OCI-LY1 (cell line): ENCODE results near the gene NECTIN4.

ENCODE experiments used
- H2AFZ ChIP-seq: fragments of 200-600 bp; sonication (generic), shearing (Covaris generic); 2 replicates; pipeline ENCODE4 v1.6.0; 2014; ENCODE audit warnings: antibody characterized with exemption, mild to moderate bottlenecking, low read length
- H3F3A ChIP-seq: fragments of 200-600 bp; sonication (generic), shearing (Covaris generic); 2 replicates; pipeline ENCODE4 v1.6.0; 2014; ENCODE audit warnings: mild to moderate bottlenecking, antibody characterized with exemption, low read length, moderate library complexity; ENCODE audit not compliant: insufficient read depth
- H3K27ac ChIP-seq: fragments of 200-600 bp; sonication (generic); 2 replicates; pipeline ENCODE4 v1.5.1; 2014; ENCODE audit warnings: low read length, mixed run types, mild to moderate bottlenecking, low read depth; ENCODE audit not compliant: poor library complexity, severe bottlenecking
- H3K27me3 ChIP-seq: fragments of 200-600 bp; sonication (generic); 2 replicates; pipeline ENCODE4 v1.6.0; 2014; ENCODE audit warnings: antibody characterized with exemption, mild to moderate bottlenecking, low read length, moderate library complexity; ENCODE audit not compliant: insufficient read depth
- H3K36me3 ChIP-seq: fragments of 200-600 bp; sonication (generic); 2 replicates; pipeline ENCODE4 v1.6.1; 2014; ENCODE audit warnings: mild to moderate bottlenecking, antibody characterized with exemption, low read length, moderate library complexity, mixed read lengths; ENCODE audit not compliant: insufficient read depth
- H3K4me1 ChIP-seq: fragments of 200-600 bp; sonication (generic); 2 replicates; pipeline ENCODE4 v1.5.1; 2014; ENCODE audit warnings: mild to moderate bottlenecking, low read length, moderate library complexity; ENCODE audit not compliant: insufficient read depth, severe bottlenecking
- H3K4me2 ChIP-seq: fragments of 200-600 bp; sonication (generic), shearing (Covaris generic); 2 replicates; pipeline ENCODE4 v1.6.1; 2014; ENCODE audit warnings: low read length
- H3K4me3 ChIP-seq: fragments of 200-600 bp; sonication (generic); 2 replicates; pipeline ENCODE4 v1.5.1; 2014; ENCODE audit warnings: low read length, low read depth, mild to moderate bottlenecking, mixed read lengths; ENCODE audit not compliant: poor library complexity, severe bottlenecking
- H3K79me2 ChIP-seq: fragments of 200-600 bp; shearing (Covaris generic); 2 replicates; pipeline ENCODE4 v1.6.1; 2016; ENCODE audit warnings: mixed run types, low read length, mixed read lengths; ENCODE audit not compliant: insufficient read depth
- H3K9ac ChIP-seq: fragments of 200-600 bp; sonication (generic), shearing (Covaris generic); 2 replicates; pipeline ENCODE4 v1.6.1; 2014; ENCODE audit warnings: mild to moderate bottlenecking, low read length, mixed read lengths
- H3K9me2 ChIP-seq: fragments of 200-600 bp; sonication (generic), shearing (Covaris generic); 2 replicates; pipeline ENCODE4 v1.6.1; 2014; ENCODE audit warnings: low read depth, mild to moderate bottlenecking, low read length, mixed read lengths
- H3K9me3 ChIP-seq: fragments of 200-600 bp; shearing (Covaris generic); 2 replicates; pipeline ENCODE4 v1.6.1; 2014; ENCODE audit warnings: low read length, mixed read lengths
- H4K20me1 ChIP-seq: fragments of 200-600 bp; sonication (generic), shearing (Covaris generic); 2 replicates; pipeline ENCODE4 v1.6.0; 2016; ENCODE audit warnings: mild to moderate bottlenecking, low read length; ENCODE audit not compliant: insufficient read depth
- EZH2 ChIP-seq: fragments of 200-600 bp; sonication (generic), shearing (Covaris generic); IDR thresholded peaks from 2 replicates; pipeline ENCODE4 v1.8.0; 2017; ENCODE audit warnings: borderline replicate concordance, mixed run types, mild to moderate bottlenecking, antibody characterized with exemption, low read length, moderate library complexity, mixed read lengths
- TF ChIP-seq, protein P1 (sequence below): fragments of 200-600 bp; sonication (generic), shearing (Covaris generic); IDR thresholded peaks from 2 replicates; pipeline ENCODE4 v1.5.1; 2017; ENCODE audit warnings: mild to moderate bottlenecking, antibody characterized with exemption, low read length, moderate library complexity, mixed read lengths

Gene NECTIN4

DNA sequence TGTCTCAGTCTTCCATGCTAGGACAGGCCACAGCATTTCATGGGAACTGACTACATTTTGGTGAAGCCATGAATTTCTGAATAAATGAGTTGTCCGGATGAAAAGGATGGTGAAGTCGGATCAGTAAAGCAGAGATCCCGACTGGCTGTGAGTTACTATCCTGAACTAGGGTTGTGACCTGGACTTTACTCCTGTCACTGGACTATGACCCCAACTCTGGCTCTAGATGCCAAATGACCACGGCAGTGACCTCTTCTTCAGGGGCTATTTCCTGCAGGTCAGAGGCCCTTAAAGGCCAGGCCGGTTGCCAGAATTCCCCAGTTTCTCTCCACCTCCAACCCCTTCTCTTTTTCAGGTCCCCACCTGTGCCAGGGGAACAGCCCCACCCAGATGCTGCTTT is 1.7 kb upstream of the NECTIN4 start:
- H3K36me3 ChIP-seq, result no peaks in the 10 kb centered on the region
- no peaks in the 10 kb centered on the region for H3K4me1 ChIP-seq
- no peak overlapping the region for H3K4me3 ChIP-seq
- no peaks in the 10 kb centered on the region for H3K9me3 ChIP-seq
- no peak overlapping the region for H3K9ac ChIP-seq
- H3F3A ChIP-seq, result no peaks in the 10 kb centered on the region
- TF ChIP-seq, protein P1, sequence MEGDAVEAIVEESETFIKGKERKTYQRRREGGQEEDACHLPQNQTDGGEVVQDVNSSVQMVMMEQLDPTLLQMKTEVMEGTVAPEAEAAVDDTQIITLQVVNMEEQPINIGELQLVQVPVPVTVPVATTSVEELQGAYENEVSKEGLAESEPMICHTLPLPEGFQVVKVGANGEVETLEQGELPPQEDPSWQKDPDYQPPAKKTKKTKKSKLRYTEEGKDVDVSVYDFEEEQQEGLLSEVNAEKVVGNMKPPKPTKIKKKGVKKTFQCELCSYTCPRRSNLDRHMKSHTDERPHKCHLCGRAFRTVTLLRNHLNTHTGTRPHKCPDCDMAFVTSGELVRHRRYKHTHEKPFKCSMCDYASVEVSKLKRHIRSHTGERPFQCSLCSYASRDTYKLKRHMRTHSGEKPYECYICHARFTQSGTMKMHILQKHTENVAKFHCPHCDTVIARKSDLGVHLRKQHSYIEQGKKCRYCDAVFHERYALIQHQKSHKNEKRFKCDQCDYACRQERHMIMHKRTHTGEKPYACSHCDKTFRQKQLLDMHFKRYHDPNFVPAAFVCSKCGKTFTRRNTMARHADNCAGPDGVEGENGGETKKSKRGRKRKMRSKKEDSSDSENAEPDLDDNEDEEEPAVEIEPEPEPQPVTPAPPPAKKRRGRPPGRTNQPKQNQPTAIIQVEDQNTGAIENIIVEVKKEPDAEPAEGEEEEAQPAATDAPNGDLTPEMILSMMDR, result no peak
- no peak for TF ChIP-seq EZH2
- no peaks in the 10 kb centered on the region for H3K9me2 ChIP-seq
- no peaks in the 10 kb centered on the region; the same call in 1 of the 2 replicates for H3K27me3 ChIP-seq
- no peaks in the 10 kb centered on the region for H4K20me1 ChIP-seq
- H3K27ac ChIP-seq, result no peak overlapping the region
- H3K79me2 ChIP-seq, result no peaks in the 10 kb centered on the region
- H3K4me2 ChIP-seq, result no peak overlapping the region
- H2AFZ ChIP-seq, result no peak overlapping the region

DNA sequence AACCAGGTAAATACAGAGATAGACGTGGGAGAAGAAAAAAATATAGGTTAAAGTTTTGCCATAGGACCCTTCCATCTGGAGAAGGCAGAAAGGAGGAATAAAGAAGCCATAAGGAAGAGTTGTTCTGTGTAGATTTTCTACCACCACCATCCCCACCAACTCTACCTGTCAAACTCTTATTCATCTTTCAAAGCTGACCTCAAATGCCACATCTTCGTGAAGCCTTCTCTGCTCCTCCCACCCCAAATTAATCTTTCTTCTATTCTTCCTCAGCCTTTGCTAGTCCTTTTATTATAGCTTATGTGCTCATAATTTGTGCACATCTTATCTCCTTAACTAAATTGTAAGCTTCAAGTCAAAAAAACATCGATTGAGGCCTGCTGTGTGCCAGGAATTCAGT is 1.3 kb upstream of the NECTIN4 start:
- Histone ChIP-seq H3K4me2 (no peak overlapping the region), H3K9me2 (no peaks in the 10 kb centered on the region), H3F3A (no peaks in the 10 kb centered on the region), H3K9ac (no peak overlapping the region), H4K20me1 (no peaks in the 10 kb centered on the region), H3K27ac (no peak overlapping the region), H3K36me3 (no peaks in the 10 kb centered on the region), H2AFZ (no peak overlapping the region), H3K27me3 (no peaks in the 10 kb centered on the region; the same call in 1 of the 2 replicates), H3K4me1 (no peaks in the 10 kb centered on the region), H3K4me3 (no peak overlapping the region), H3K9me3 (no peaks in the 10 kb centered on the region), H3K79me2 (no peaks in the 10 kb centered on the region)
- no peak for TF ChIP-seq EZH2
- TF ChIP-seq, protein P1, result no peak

DNA sequence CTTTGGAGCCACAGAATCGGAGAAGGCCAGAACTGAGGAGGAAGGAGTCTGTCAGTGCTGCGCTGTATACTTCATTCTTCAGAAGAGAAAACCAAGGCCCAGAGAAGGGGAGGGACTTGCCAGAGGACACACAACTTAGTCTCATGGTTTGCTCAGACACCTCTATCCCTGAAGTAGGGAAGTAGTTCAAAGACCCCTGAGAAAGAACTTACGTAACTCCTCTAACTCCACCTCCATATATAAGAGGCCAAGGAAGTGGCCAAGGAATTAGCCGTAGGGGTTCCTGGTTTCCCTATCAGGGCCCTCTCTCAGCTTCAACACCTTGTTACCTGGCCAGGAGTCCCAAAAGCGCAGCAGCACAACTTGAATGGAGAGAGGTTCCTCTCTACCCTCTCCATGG is 580 bp upstream of the NECTIN4 start:
- no peak for TF ChIP-seq EZH2
- TF ChIP-seq, protein P1, result no peak
- H3K27ac ChIP-seq, result no peak overlapping the region
- no peak overlapping the region for H3K9ac ChIP-seq

More for the DNA sequence above, 580 bp upstream of the NECTIN4 start:
- Histone ChIP-seq H3K9me3 (no peaks in the 10 kb centered on the region), H3K4me1 (no peaks in the 10 kb centered on the region), H3K36me3 (no peaks in the 10 kb centered on the region), H2AFZ (no peak overlapping the region), H3K27me3 (no peaks in the 10 kb centered on the region; the same call in 1 of the 2 replicates), H3K9me2 (no peaks in the 10 kb centered on the region), H3K4me2 (no peak overlapping the region), H3F3A (no peaks in the 10 kb centered on the region), H3K79me2 (no peaks in the 10 kb centered on the region), H3K4me3 (no peak overlapping the region), H4K20me1 (no peaks in the 10 kb centered on the region)
